HTR-8/SVneo (cell line): ENCODE measurements around the gene CATSPERZ.

Experiments used
- DNase-seq: peaks from one replicate; pipeline ENCODE4 v3.0.0; 2011; ENCODE audit warnings: low spot score, mixed read lengths; ENCODE audit not compliant: insufficient read length
- FAIRE-seq: peaks from 2 replicates; lab custom pipeline; 2011; peaks lifted over from hg19 to GRCh38; lab: Jason Lieb, UNC

CATSPERZ gene

GRCh38 chr11:64352995-64353714, 53.0 kb downstream of the CATSPERZ start:
- no peak for FAIRE-seq
- DNase-seq: no peak

DNA sequence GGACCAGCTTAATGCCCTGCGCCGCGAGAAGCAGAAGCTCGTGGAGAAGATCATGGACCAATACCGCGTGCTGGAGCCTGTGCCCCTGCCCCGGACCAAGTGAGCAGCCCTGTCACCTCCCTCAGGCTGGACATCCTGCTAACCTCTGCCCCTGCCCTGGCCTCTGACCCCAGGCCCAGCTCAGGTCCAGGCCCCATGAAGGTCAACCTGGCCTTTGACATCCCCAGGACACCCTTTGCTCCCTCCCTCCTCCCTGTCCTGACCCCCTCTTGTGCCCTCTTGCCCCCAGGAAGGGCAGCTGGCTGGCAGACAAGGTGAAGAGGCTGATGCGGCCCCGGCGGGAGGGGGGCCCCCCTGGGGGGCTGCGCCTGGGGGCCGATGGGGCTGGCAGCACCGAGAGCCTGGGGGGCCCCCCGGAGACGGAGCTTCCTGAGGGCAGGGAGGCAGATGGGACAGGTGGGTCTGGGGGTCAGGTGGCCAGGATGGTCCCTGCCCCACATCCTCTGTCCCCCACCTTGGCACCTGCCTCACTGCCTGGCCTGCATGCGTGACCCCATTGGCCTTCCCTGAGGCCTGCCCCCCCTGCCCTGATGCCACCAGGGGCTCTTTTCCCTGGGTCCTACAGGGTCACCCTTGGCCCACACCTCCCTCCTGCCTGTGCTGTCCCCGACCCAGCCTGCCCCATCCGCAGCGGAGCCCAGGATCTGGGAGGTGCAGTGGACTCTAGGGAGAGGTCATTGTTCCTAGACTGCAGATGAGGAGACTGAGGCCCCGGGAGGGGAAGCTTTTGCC, 53.8 kb downstream of the CATSPERZ start:
- FAIRE-seq (no peak), DNase-seq (no peak)
